GM15510 (cell line): ENCODE data around the gene VWF.

Source experiments
- POLR2A ChIP-seq: IDR thresholded peaks from 3 replicates; pipeline ENCODE4 v1.6.1; 2011; ENCODE audit warnings: borderline replicate concordance; ENCODE audit not compliant: insufficient read length; ENCODE audit errors: extremely low read depth

VWF gene

DNA sequence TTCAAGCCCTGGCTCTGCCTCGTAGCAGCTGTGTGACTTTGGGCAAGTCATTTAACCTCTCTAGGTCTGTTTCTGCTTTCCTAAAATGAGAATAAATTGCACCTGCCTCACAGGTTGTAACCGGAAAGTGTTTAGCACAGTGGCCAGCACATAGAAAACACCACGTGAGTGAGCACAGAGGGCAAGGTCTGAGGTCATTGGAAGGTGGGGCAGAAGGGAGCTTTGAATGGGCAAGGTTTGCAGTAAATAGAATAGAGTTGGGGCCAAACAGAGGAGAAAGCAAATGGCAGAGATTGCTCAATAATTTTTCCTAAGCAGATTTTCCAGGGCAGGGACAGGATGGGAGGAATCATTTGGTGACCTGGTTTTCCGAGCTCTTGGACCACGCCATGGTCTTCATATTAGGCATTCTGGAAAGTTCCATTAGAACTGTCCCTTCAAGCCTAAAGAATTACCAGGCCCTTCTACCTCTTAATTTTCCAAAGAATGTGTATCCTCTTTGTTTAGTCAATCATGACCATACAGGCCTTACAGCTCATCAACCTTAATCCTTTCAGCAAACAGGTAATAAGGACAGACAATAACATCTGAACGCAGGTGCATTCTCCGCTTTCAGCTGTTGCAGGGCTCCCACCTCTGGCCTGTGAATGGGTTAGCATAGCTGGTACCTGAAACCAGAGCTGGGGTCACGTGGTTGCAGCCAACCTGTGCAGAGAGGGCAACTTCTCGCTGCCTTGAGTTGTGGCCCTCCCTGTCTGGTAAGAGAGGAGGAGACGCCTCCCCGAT lies 53.8 kb downstream of the VWF start:
- TF ChIP-seq POLR2A: no peak

- TF ChIP-seq POLR2A: no peak
Observed at GRCh38 chr12:6069437-6070093, 54.9 kb downstream of the VWF start.

- TF ChIP-seq POLR2A: no peak
Observed at GRCh38 chr12:6068227-6068626, 56.2 kb downstream of the VWF start.

DNA sequence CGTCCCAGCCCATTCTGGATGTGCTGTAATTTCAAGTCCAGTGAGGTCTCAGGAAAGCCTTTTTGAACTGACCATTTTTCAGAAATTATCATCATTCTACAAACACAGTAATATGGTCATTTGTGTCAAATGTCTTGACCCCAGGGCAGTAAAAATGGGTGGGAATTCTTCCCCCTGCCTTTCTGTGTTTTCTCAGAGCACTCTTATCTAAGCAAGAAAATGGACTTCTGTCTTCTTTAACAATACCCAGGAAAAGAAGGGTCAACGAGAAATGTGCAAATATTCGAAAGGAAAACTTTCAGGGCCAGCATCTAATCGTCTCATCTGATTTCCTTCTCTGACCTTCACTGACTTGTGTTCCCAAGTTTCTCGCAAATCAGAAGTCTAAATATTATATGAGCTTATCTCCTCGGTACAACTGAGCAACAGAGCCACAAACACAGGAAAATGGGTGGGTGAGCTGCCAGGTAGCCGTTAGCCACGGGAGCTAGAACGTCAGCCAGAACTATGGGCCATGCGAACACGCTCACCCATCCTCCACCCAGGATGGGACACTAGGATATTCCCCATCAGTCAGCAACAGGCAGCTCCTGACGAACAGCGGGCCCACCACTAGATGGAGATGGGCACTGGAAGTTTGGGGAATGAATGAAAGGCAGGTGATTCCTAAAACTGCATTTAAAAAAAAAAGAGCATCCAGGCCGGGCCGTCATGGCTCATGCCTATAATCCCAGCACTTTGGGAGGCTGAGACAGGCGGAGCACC lies 57.1 kb downstream of the VWF start:
- no peak for TF ChIP-seq POLR2A

- TF ChIP-seq POLR2A: no peak
Observed at GRCh38 chr12:6066651-6067050, 57.8 kb downstream of the VWF start.

DNA sequence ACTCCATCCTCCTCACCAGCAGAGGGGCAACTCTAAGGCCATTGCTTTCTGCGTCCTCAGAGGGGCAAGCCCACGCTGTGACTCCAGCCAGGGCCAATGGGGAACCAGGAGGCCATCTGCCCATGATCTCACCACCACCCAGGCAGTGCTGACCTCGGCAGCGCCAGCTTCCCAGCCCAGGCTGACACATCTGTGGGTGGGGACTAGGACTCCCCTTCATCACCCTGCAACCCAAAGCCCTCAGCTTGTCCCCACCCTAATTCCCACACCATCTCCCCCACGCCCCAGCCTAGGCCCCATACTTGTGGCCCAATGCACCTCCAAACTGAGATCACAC lies 58.6 kb downstream of the VWF start:
- TF ChIP-seq POLR2A: no peak

- TF ChIP-seq POLR2A: no peak
Observed at GRCh38 chr12:6065131-6065862, 59.2 kb downstream of the VWF start.

DNA sequence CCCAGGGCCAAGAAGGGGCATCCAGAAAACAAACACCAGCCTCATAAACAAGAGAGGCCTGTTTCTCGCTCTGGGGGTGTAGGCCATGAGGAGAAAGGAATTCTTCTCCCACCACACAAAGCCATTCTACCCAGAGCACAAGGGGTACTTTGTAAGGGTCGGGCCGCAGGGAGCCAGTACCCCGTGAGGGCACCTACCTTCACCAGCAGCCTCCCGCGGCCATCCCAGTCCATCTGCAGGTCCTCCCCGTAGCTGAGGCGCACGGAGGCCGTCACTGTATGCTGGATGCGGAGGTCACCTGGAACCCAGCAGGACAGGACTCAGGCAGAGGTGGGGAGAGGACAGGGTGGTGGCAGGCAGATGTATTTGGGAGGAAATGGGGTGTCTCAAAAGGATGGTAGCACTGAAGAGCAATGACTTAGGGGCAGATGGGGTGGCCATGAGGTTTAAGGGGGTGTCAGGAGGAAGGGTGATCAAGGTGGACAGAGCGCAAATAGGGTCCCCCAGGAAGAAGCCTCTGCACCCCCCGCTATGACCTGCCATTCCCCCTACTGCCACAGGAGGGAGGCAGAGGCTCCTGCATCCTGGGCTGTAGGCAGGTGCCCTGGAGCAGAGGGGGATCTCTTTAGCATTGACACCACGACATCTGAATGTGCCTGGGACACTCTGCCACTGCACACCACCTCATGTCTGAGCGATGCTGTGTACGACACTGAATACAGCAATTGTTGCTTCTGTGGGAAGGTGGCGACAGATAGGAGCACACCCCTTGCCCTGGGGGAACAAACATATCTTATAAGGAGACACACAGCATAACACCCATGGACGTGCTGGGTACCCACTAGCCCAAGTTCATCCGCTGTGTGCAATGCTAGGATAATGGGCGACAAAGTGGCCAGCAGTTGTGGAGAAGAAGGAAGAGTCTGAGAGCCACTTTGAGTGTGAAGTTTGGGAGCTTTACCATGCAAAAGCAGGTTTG lies 61.4 kb downstream of the VWF start:
- no peak for TF ChIP-seq POLR2A

GRCh38 chr12:6062395-6062756 lies 62.1 kb downstream of the VWF start:
- no peak for TF ChIP-seq POLR2A

GRCh38 chr12:6061660-6062059 lies 62.8 kb downstream of the VWF start:
- no peak for TF ChIP-seq POLR2A

DNA sequence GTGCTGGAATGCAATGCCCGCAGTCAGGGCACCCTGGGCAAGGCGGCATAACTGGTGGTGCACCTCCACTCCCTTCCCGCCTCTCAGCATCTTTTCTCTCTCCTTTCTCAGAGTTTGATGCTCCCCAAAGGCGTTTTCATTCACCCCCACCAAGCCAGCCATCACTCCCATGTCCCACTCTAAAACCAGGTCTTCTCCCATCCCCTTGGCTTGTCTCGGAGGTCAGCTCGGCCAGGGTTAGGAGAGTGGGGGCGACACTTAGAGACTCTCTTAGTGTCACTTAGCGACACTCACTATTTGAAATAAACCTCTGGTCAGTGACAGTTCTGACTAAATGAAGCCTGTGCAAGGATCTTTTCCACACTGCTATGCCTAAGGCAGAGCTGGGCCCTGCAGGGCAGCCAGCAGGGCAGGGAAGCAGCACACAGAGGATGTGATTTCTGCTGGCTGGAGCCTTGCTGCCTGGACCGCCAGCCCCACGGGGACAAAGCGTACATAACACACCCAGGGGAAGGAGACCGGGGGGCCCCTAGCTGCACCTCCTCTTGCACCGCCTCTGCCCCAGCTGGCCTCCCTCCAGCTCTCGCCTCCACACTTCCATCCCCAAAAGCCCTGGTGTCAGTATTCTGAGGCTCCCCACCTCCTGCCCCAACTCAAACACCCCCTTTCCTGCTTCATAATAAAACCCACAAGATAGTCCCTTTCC lies 64.5 kb downstream of the VWF start:
- no peak for TF ChIP-seq POLR2A

DNA sequence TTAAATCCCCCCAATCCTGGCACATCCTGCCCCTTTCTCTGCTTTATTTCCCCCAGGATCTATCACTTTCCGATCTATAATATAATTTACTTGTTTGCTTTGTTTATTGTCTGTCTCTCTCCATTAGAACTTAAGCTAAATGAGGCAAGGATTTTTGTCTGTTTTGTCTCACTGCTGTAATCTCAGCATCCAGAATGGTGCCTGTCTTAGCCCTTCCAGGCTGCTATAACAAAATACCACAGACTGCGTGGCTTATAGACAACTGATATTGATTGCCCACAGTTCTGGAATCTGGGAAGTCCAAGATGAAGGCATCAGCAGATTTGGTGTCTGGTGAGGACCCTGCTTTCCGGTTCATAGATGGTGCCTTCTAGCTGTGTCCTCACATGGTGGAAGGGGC lies 65.2 kb downstream of the VWF start:
- no peak for TF ChIP-seq POLR2A

- no peak for TF ChIP-seq POLR2A
Observed at GRCh38 chr12:6058481-6059161, 65.8 kb downstream of the VWF start.
